ENCODE measurements around the gene NEB.
"Not testable (repeated sequence)": the region's sequence is repeated elsewhere in the genome, so short reads cannot be mapped to it uniquely, and the experiment has no call there.

The NEB gene

GRCh38 chr2:151758744-151759143 is 24.5 kb upstream of the NEB start:
- DNase-seq (ENCODE audit: low read depth in 3 of 3) = no peak

GRCh38 chr2:151757861-151758260 is 23.6 kb upstream of the NEB start:
- no peak for DNase-seq (ENCODE audit: low read depth in 3 of 3)

GRCh38 chr2:151756820-151757219 is 22.5 kb upstream of the NEB start:
- DNase-seq (ENCODE audit: low read depth in 3 of 3) = no peak

- DNase-seq (ENCODE audit: low read depth in 3 of 3) = no peak
Measured at GRCh38 chr2:151754253-151754897, 20.1 kb upstream of the NEB start.

GRCh38 chr2:151753540-151753939 is 19.3 kb upstream of the NEB start:
- no peak for DNase-seq (ENCODE audit: low read depth in 3 of 3)

GRCh38 chr2:151745261-151745660 is 11.0 kb upstream of the NEB start:
- not testable (repeated sequence) for DNase-seq (ENCODE audit: low read depth in 3 of 3)

GRCh38 chr2:151730262-151730975 is 3.9 kb downstream of the NEB start:
- no peak for DNase-seq (ENCODE audit: low read depth in 3 of 3)

- DNase-seq (ENCODE audit: low read depth in 3 of 3) = no peak
Measured at GRCh38 chr2:151729837-151730236, 4.4 kb downstream of the NEB start.

GRCh38 chr2:151729415-151729811 is 4.9 kb downstream of the NEB start:
- no peak for DNase-seq (ENCODE audit: low read depth in 3 of 3)

- no peak for DNase-seq (ENCODE audit: low read depth in 3 of 3)
Measured at GRCh38 chr2:151728804-151729414, 5.4 kb downstream of the NEB start.

GRCh38 chr2:151727593-151728552 is 6.4 kb downstream of the NEB start:
- DNase-seq (ENCODE audit: low read depth in 3 of 3) = no peak

- DNase-seq (ENCODE audit: low read depth in 3 of 3) = no peak
Measured at GRCh38 chr2:151721161-151721560, 13.1 kb downstream of the NEB start.

- no peak for DNase-seq (ENCODE audit: low read depth in 3 of 3)
Measured at GRCh38 chr2:151720521-151720920, 13.8 kb downstream of the NEB start.

- no peak for DNase-seq (ENCODE audit: low read depth in 3 of 3)
Measured at GRCh38 chr2:151718796-151719195, 15.5 kb downstream of the NEB start.

GRCh38 chr2:151718247-151718646 is 16.0 kb downstream of the NEB start:
- DNase-seq (ENCODE audit: low read depth in 3 of 3) = no peak

GRCh38 chr2:151716721-151717120 is 17.6 kb downstream of the NEB start:
- no peak for DNase-seq (ENCODE audit: low read depth in 3 of 3)

GRCh38 chr2:151713291-151713903 is 20.9 kb downstream of the NEB start:
- no peak for DNase-seq (ENCODE audit: low read depth in 3 of 3)

- DNase-seq (ENCODE audit: low read depth in 3 of 3) = no peak
Measured at GRCh38 chr2:151711025-151711424, 23.3 kb downstream of the NEB start.

- no peak for DNase-seq (ENCODE audit: low read depth in 3 of 3)
Measured at GRCh38 chr2:151708788-151709187, 25.5 kb downstream of the NEB start.

GRCh38 chr2:151707857-151708256 is 26.4 kb downstream of the NEB start:
- no peak for DNase-seq (ENCODE audit: low read depth in 3 of 3)

- DNase-seq (ENCODE audit: low read depth in 3 of 3) = not testable (repeated sequence)
Measured at GRCh38 chr2:151704480-151704961, 29.8 kb downstream of the NEB start.
